PC-3 (cell line): Measurements from ENCODE around the gene MMP11. TPM values are rescaled to one million over a fixed set of nuclear protein-coding genes. Genes with fewer than 3 reads are reported as not detected.
"Not testable (repeated sequence)": the region's sequence is repeated elsewhere in the genome, so short reads cannot be mapped to it uniquely, and the experiment has no call there.

Experiments
- ATAC-seq: fragments of 200-7000 bp; cut with Tn5 transposase; 2 replicates; pipeline ENCODE4 v1.9.1; 2020; ENCODE audit warnings: mild to moderate bottlenecking, moderate library complexity
- Bru-seq: library from RNA; stranded (reverse); fragments of 400-500 nt; gene quantifications from one replicate; lab custom pipeline; 2021; lab: Mats Ljungman, UMichigan
- BruChase-seq, 2 experiments: library from RNA; stranded (reverse); fragments of 400-500 nt; gene quantifications; one replicate each; lab custom pipeline; 2021; lab: Mats Ljungman, UMichigan
- BruUV-seq: library from RNA; stranded (reverse); fragments of 400-500 nt; replicated peaks from 2 replicates; lab custom pipeline; 2021; lab: Mats Ljungman, UMichigan
- CTCF ChIA-PET: fragments of 300-600 bp; sonication (Branson Sonifier 250); formaldehyde crosslinking; loops from one replicate; lab custom pipeline; 2022; ENCODE audit warnings: antibody characterized with exemption; lab: Charles Lee
- POLR2A ChIA-PET: fragments of 300-600 bp; sonication (Branson Sonifier 250); formaldehyde crosslinking; loops from one replicate; lab custom pipeline; 2022; ENCODE audit warnings: antibody characterized with exemption; ENCODE audit not compliant: unreplicated experiment; lab: Charles Lee
- DNase-seq: peaks from one replicate; pipeline ENCODE4 v3.0.0-alpha.2; 2015
- H2AFZ ChIP-seq: fragments of 300-600 bp; sonication (generic); 2 replicates; pipeline ENCODE4 v1.6.0; 2016; ENCODE audit warnings: antibody characterized with exemption, low read length
- H3F3A ChIP-seq: fragments of 300-600 bp; sonication (generic); one replicate; pipeline ENCODE4 v1.6.0; 2017; ENCODE audit warnings: antibody characterized with exemption, low read length, control low read depth, mild to moderate bottlenecking; ENCODE audit not compliant: unreplicated experiment
- H3K27ac ChIP-seq: fragments of 300-600 bp; sonication (generic); 2 replicates; pipeline ENCODE4 v1.5.1; 2016; ENCODE audit warnings: mild to moderate bottlenecking, low read length
- H3K27me3 ChIP-seq: fragments of 300-600 bp; sonication (generic); 2 replicates; pipeline ENCODE4 v1.6.1; 2016; ENCODE audit warnings: low read length, mixed read lengths
- H3K36me3 ChIP-seq: fragments of 300-600 bp; sonication (generic); 2 replicates; pipeline ENCODE4 v1.6.1; 2016; ENCODE audit warnings: low read depth, mixed run types, low read length, mixed read lengths
- H3K4me1 ChIP-seq: fragments of 300-600 bp; sonication (generic); 2 replicates; pipeline ENCODE4 v1.5.1; 2016; ENCODE audit warnings: low read length; ENCODE audit not compliant: insufficient read depth
- H3K4me2 ChIP-seq: fragments of 300-600 bp; sonication (generic); 2 replicates; pipeline ENCODE4 v1.6.0; 2016; ENCODE audit warnings: low read length
- H3K4me3 ChIP-seq: fragments of 300-600 bp; sonication (generic); 2 replicates; pipeline ENCODE4 v1.5.1; 2016; ENCODE audit warnings: mild to moderate bottlenecking, low read length, mixed read lengths
- H3K79me2 ChIP-seq: fragments of 300-600 bp; sonication (generic); 2 replicates; pipeline ENCODE4 v1.6.1; 2017; ENCODE audit warnings: low read length, mixed read lengths
- H3K9ac ChIP-seq: fragments of 300-600 bp; sonication (generic); 2 replicates; pipeline ENCODE4 v1.6.0; 2016; ENCODE audit warnings: mild to moderate bottlenecking, low read length
- H3K9me2 ChIP-seq: fragments of 300-600 bp; sonication (generic); replicated peaks from 2 replicates; pipeline ENCODE4 v1.6.1; 2016; ENCODE audit warnings: mixed run types, low read length, mixed read lengths
- H3K9me3 ChIP-seq: fragments of 300-600 bp; sonication (generic); 2 replicates; pipeline ENCODE4 v1.6.1; 2016; ENCODE audit warnings: low read length, mixed read lengths
- H4K20me1 ChIP-seq: fragments of 300-600 bp; sonication (generic); 2 replicates; pipeline ENCODE4 v1.6.1; 2016; ENCODE audit warnings: low read length, mixed read lengths
- EZH2 ChIP-seq: fragments of 300-600 bp; sonication (generic); IDR thresholded peaks from one replicate; pipeline ENCODE4 v1.6.1; 2017; ENCODE audit warnings: antibody characterized with exemption, mild to moderate bottlenecking, low read length; ENCODE audit not compliant: unreplicated experiment
- EZH2phosphoT487 ChIP-seq: fragments of 300-600 bp; sonication (generic); IDR thresholded peaks from 2 replicates; pipeline ENCODE4 v1.6.1; 2018; ENCODE audit warnings: mild to moderate bottlenecking, antibody characterized with exemption, low read length, borderline replicate concordance
- intact Hi-C: fragments of 100-400 bp; cut with micrococcal nuclease; formaldehyde crosslinking; loops from 2 replicates; pipeline ENCODE4 v1.9.0; 2023
- long read RNA-seq: library from polyadenylated mRNA; unstranded; transcript quantifications from one replicate; pipeline ENCODE4 v2.0.0, GENCODE V29; 2021; ENCODE audit not compliant: unreplicated experiment
- total RNA-seq: library from RNA; depleted of rRNA; stranded (reverse); fragments of >200 nt; gene quantifications from 2 replicates; pipeline ENCODE4 v1.2.3, GENCODE V29; 2014; rRNA removed
- TF ChIP-seq, protein P1 (sequence below): fragments of 300-600 bp; sonication (generic); conservative IDR thresholded peaks from 2 replicates; pipeline ENCODE4 v1.5.1; 2017; ENCODE audit warnings: antibody characterized with exemption, low read depth, mild to moderate bottlenecking, low read length

Gene MMP11, protein sequence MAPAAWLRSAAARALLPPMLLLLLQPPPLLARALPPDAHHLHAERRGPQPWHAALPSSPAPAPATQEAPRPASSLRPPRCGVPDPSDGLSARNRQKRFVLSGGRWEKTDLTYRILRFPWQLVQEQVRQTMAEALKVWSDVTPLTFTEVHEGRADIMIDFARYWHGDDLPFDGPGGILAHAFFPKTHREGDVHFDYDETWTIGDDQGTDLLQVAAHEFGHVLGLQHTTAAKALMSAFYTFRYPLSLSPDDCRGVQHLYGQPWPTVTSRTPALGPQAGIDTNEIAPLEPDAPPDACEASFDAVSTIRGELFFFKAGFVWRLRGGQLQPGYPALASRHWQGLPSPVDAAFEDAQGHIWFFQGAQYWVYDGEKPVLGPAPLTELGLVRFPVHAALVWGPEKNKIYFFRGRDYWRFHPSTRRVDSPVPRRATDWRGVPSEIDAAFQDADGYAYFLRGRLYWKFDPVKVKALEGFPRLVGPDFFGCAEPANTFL
- total RNA-seq (2.4 and 5.9 TPM in 2 replicates), Bru-seq, nascent RNA (percentile 26 among the genes with signal in this experiment), BruChase-seq, experiment 1, labeled RNA remaining after a 6-hour chase (percentile 21 among the genes with signal in this experiment), BruChase-seq, experiment 2, labeled RNA remaining after a 2-hour chase (percentile 23 among the genes with signal in this experiment)
- long read RNA-seq, partial matches to known transcripts, result 2 of 4 reads
- long read RNA-seq, other reads (novel, unspliced or antisense), result 0 of 4 reads

DNA sequence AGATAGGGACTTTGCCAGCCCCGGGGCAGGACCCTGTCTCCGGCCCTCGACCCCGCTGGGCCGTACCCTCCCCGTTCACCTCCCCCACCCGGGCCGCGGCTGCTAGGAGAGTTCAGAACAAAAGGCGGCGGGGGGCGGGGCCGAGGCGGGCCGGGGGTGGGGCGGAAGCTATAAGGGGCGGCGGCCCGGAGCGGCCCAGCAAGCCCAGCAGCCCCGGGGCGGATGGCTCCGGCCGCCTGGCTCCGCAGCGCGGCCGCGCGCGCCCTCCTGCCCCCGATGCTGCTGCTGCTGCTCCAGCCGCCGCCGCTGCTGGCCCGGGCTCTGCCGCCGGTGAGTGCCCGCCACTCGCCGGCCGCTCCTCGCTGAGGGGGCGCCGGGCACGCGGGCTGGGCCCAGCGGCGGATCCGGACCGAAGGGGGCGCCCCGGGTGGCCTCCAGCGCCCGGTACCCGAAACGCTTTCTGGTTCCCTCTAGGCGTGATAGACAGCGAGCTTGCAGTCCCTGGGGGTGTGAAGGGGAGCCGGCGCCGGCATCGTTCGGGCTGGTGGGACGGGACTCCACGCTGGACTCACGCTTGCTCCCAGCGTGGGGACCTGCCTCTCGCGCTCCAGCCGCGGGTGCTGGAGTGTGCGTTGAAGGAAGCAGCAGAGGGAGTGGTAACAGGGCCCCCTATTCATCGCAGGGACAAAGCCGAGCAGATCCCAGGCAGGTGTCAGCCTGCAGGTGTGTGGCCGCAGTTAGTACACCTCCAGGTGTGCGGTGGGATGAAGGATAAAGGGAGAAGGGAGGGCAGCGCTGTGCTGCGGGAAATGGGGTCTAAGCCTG lies at the start of gene MMP11:
TSS of gene MMP11 (plus strand) at position 201 of the 825 bp plus-strand sequence. CDS start at position 223, 22 bp downstream.
- Histone ChIP-seq H3K27me3 (no peaks in the 10 kb centered on the region), H3K4me2 (peak within 1 kb of the TSS; percentile 85), H2AFZ (peak within 1 kb of the TSS; percentile 76), H3K79me2 (peaks cover 7% of the 10 kb centered on the region), H3K27ac (no peak within 1 kb of the TSS), H3K36me3 (no peaks in the 10 kb centered on the region), H3K9me2 (no peaks in the 10 kb centered on the region), H4K20me1 (no peaks in the 10 kb centered on the region), H3F3A (no peaks in the 10 kb centered on the region), H3K4me1 (no peaks in the 10 kb centered on the region; the same call in 1 of the 2 replicates), H3K4me3 (peak within 1 kb of the TSS; percentile 62), H3K9ac (no peak within 1 kb of the TSS), H3K9me3 (no peaks in the 10 kb centered on the region)
- POLR2A ChIA-PET, result interaction anchor here (0.6 kb wide), 1 partner anchor 238 kb away, joined by 3 read pairs; no protein-coding TSS in a partner anchor
- peak; percentile 29 for DNase-seq
- TF ChIP-seq EZH2phosphoT487, result no peak
- TF ChIP-seq, protein P1, sequence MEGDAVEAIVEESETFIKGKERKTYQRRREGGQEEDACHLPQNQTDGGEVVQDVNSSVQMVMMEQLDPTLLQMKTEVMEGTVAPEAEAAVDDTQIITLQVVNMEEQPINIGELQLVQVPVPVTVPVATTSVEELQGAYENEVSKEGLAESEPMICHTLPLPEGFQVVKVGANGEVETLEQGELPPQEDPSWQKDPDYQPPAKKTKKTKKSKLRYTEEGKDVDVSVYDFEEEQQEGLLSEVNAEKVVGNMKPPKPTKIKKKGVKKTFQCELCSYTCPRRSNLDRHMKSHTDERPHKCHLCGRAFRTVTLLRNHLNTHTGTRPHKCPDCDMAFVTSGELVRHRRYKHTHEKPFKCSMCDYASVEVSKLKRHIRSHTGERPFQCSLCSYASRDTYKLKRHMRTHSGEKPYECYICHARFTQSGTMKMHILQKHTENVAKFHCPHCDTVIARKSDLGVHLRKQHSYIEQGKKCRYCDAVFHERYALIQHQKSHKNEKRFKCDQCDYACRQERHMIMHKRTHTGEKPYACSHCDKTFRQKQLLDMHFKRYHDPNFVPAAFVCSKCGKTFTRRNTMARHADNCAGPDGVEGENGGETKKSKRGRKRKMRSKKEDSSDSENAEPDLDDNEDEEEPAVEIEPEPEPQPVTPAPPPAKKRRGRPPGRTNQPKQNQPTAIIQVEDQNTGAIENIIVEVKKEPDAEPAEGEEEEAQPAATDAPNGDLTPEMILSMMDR, result no peak
- TF ChIP-seq EZH2, result no peak
- intact Hi-C loops, result no loop called here
- no TSS peak for BruUV-seq
- ATAC-seq, result peak; percentile 42
- CTCF ChIA-PET, result interaction anchor here (0.7 kb wide), 1 partner anchor 85 kb away, joined by 4 read pairs; the partner anchor contains the start of gene SLC2A11

DNA sequence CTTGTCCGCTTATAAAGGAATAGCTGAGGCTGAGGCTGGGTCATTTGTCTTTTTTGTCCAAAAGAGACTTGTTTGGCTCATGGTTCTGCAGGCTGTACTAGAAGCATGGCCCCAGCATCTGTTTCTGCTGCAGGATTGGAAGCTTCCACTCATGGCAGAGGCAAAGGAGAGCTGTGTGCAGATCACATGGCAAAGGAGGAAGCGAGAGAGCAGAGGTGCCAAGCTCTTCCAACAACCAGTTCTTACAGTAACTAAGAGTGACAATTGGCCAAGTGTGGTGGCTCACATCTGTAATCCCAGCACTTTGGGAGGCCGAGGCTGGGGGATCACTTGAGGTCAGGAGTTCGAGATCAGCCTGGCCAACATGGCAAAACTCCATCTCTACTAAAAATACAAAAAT lies 44.5 kb upstream of the MMP11 start:
- CTCF ChIA-PET, H3F3A ChIP-seq, H3K4me2 ChIP-seq, H3K4me3 ChIP-seq, BruUV-seq, H3K27ac ChIP-seq, H3K9me2 ChIP-seq, H3K79me2 ChIP-seq, ATAC-seq, H3K9me3 ChIP-seq, H4K20me1 ChIP-seq, H2AFZ ChIP-seq, POLR2A ChIA-PET, H3K36me3 ChIP-seq, DNase-seq, intact Hi-C loops, H3K27me3 ChIP-seq, H3K4me1 ChIP-seq, H3K9ac ChIP-seq: not testable (repeated sequence)

DNA sequence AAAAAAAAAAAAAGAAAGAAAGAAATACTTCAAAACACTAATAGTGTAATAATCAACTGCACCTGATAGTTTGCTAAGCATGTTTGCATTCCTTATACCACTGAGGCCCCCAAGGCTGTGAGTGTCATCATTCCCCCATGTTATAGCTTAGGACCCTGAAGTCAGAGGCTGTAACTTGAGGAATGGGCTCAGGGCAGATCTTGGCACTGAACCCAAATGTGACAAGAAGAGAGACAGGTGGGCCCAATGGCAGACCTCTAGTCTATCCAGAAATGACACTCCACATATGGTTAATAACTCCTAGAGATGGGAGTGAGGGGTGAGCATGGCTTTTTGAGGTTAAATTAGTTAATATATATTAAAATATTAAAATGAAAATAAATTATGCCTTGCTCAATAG lies 35.0 kb upstream of the MMP11 start:
- TF ChIP-seq EZH2phosphoT487 (no peak), EZH2 (no peak)
- TF ChIP-seq, protein P1, result no peak
- DNase-seq, result no peak
- Histone ChIP-seq H3K4me3 (no peak overlapping the region), H3K36me3 (no peaks in the 10 kb centered on the region), H3F3A (no peaks in the 10 kb centered on the region), H4K20me1 (no peaks in the 10 kb centered on the region), H2AFZ (no peak overlapping the region), H3K9me3 (no peaks in the 10 kb centered on the region), H3K9ac (no peak overlapping the region), H3K4me1 (no peaks in the 10 kb centered on the region), H3K79me2 (no peaks in the 10 kb centered on the region), H3K4me2 (no peak overlapping the region), H3K27ac (no peak overlapping the region), H3K27me3 (no peaks in the 10 kb centered on the region), H3K9me2 (no peaks in the 10 kb centered on the region)
- intact Hi-C loops, result no loop called here
- ATAC-seq, result no peak
- POLR2A ChIA-PET, result no interaction called here
- CTCF ChIA-PET, result no interaction called here
- no TSS peak for BruUV-seq
